Neural cell (in vitro differentiated cells): Measurements from ENCODE around the gene ALPI. TPM values are rescaled to one million over a fixed set of nuclear protein-coding genes. Genes with fewer than 3 reads are reported as not detected.

ENCODE experiments used
- H2AFZ ChIP-seq: fragments of 200-600, 300-800 bp; sonication (generic), shearing (Covaris generic); 2 replicates; pipeline ENCODE4 v1.6.0; 2014; ENCODE audit warnings: low read depth, mild to moderate bottlenecking, antibody characterized with exemption, low read length, moderate library complexity
- H3F3A ChIP-seq: fragments of 200-600 bp; shearing (Covaris generic); 2 replicates; pipeline ENCODE4 v1.6.1; 2016; ENCODE audit warnings: mild to moderate bottlenecking, moderate library complexity, mixed read lengths, antibody characterized with exemption, low read length; ENCODE audit not compliant: insufficient read depth, poor library complexity, severe bottlenecking
- H3K27ac ChIP-seq: fragments of 200-600, 300-800 bp; sonication (generic), shearing (Covaris generic); 2 replicates; pipeline ENCODE4 v1.5.1; 2014; ENCODE audit warnings: mild to moderate bottlenecking, low read length, moderate library complexity
- H3K27me3 ChIP-seq: fragments of 300-800, 200-600 bp; sonication (generic), shearing (Covaris generic); 2 replicates; pipeline ENCODE4 v1.6.0; 2014; ENCODE audit warnings: mild to moderate bottlenecking, low read depth, low read length, moderate library complexity; ENCODE audit not compliant: insufficient read depth
- H3K36me3 ChIP-seq: fragments of 300-800, 200-600 bp; sonication (generic), shearing (Covaris generic); 2 replicates; pipeline ENCODE4 v1.5.1; 2014; ENCODE audit warnings: mild to moderate bottlenecking, antibody characterized with exemption, low read length, moderate library complexity; ENCODE audit not compliant: insufficient read depth
- H3K4me2 ChIP-seq: fragments of 300-800, 200-600 bp; sonication (generic), shearing (Covaris generic); 2 replicates; pipeline ENCODE4 v1.6.0; 2014; ENCODE audit warnings: mild to moderate bottlenecking, low read length
- H3K4me3 ChIP-seq: fragments of 300-800, 200-600 bp; sonication (generic), shearing (Covaris generic); 2 replicates; pipeline ENCODE4 v1.5.1; 2014; ENCODE audit warnings: mild to moderate bottlenecking, low read length, moderate library complexity
- H3K79me2 ChIP-seq: fragments of 200-600 bp; shearing (Covaris generic); replicated peaks from 2 replicates; pipeline ENCODE4 v1.6.0; 2014; ENCODE audit warnings: mild to moderate bottlenecking, low read length, moderate library complexity; ENCODE audit not compliant: insufficient read depth
- H3K9ac ChIP-seq: fragments of 300-800, 200-600 bp; sonication (generic), shearing (Covaris generic); 2 replicates; pipeline ENCODE4 v1.6.1; 2016; ENCODE audit warnings: mild to moderate bottlenecking, low read length, mixed read lengths
- H3K9me2 ChIP-seq: fragments of 200-600 bp; shearing (Covaris generic); 2 replicates; pipeline ENCODE4 v1.6.1; 2016; ENCODE audit warnings: mild to moderate bottlenecking, low read length, mixed read lengths; ENCODE audit not compliant: insufficient read depth
- H3K9me3 ChIP-seq: fragments of 200-600, 300-800 bp; sonication (generic), shearing (Covaris generic); 2 replicates; pipeline ENCODE4 v1.6.1; 2016; ENCODE audit warnings: mild to moderate bottlenecking, mixed run types, low read length, moderate library complexity, mixed read lengths
- H4K20me1 ChIP-seq: fragments of 200-600 bp; shearing (Covaris generic); 2 replicates; pipeline ENCODE4 v1.6.1; 2016; ENCODE audit warnings: mild to moderate bottlenecking, mixed run types; ENCODE audit not compliant: insufficient read depth
- EP300 ChIP-seq: fragments of 450-650 bp; conservative IDR thresholded peaks from 2 replicates; pipeline ENCODE4 v1.6.1; 2014; ENCODE audit warnings: antibody characterized with exemption, mild to moderate bottlenecking, moderate library complexity; ENCODE audit not compliant: poor library complexity, severe bottlenecking
- EZH2 ChIP-seq: fragments of 200-600, 300-800 bp; shearing (Covaris generic), sonication (generic); IDR thresholded peaks from 2 replicates; pipeline ENCODE4 v1.6.1; 2014; ENCODE audit warnings: antibody characterized with exemption, low read length, borderline replicate concordance, mild to moderate bottlenecking; ENCODE audit not compliant: insufficient read depth, poor library complexity, severe bottlenecking
- MXI1 ChIP-seq: fragments of 450-650 bp; conservative IDR thresholded peaks from 2 replicates; pipeline ENCODE4 v1.6.1; 2014; ENCODE audit warnings: antibody characterized with exemption, mild to moderate bottlenecking; ENCODE audit not compliant: poor library complexity, severe bottlenecking
- POLR2AphosphoS5 ChIP-seq: IDR thresholded peaks from 2 replicates; pipeline ENCODE4 v1.6.1; 2012
- RAD21 ChIP-seq: fragments of 450-650 bp; conservative IDR thresholded peaks from 2 replicates; pipeline ENCODE4 v1.6.1; 2014; ENCODE audit warnings: antibody characterized with exemption, mild to moderate bottlenecking, moderate library complexity
- REST ChIP-seq: IDR thresholded peaks from 2 replicates; pipeline ENCODE4 v1.6.1; 2012; ENCODE audit warnings: borderline replicate concordance
- SMC3 ChIP-seq: fragments of 450-650 bp; conservative IDR thresholded peaks from 2 replicates; pipeline ENCODE4 v1.6.1; 2014; ENCODE audit warnings: antibody characterized with exemption, mild to moderate bottlenecking, moderate library complexity; ENCODE audit not compliant: poor library complexity
- TAF1 ChIP-seq: IDR thresholded peaks from 2 replicates; pipeline ENCODE4 v1.6.1; 2012; ENCODE audit warnings: low read depth
- polyA plus RNA-seq: library from polyadenylated mRNA; depleted of rRNA; stranded (reverse); fragments of >200 nt; gene quantifications from 2 replicates; pipeline ENCODE4 v1.2.3, GENCODE V29; 2014
- TF ChIP-seq, protein P1 (sequence below): fragments of 450-650 bp; IDR thresholded peaks from 2 replicates; pipeline ENCODE4 v1.5.1; 2014; ENCODE audit warnings: antibody characterized with exemption, mild to moderate bottlenecking, moderate library complexity; ENCODE audit not compliant: poor library complexity, severe bottlenecking

The ALPI gene
- polyA plus RNA-seq, 1 donor from 2014 or later = not detected

- H3K79me2 ChIP-seq = no peaks in the 10 kb centered on the region
- peaks cover 10% of the 10 kb centered on the region for H3K27me3 ChIP-seq
- no peaks in the 10 kb centered on the region for H4K20me1 ChIP-seq
- H3F3A ChIP-seq = peaks cover 5% of the 10 kb centered on the region
- TF ChIP-seq EP300 (no peak), REST (peak; percentile 47), TAF1 (no peak), MXI1 (peak; percentile 27), SMC3 (no peak)
- TF ChIP-seq, protein P1, sequence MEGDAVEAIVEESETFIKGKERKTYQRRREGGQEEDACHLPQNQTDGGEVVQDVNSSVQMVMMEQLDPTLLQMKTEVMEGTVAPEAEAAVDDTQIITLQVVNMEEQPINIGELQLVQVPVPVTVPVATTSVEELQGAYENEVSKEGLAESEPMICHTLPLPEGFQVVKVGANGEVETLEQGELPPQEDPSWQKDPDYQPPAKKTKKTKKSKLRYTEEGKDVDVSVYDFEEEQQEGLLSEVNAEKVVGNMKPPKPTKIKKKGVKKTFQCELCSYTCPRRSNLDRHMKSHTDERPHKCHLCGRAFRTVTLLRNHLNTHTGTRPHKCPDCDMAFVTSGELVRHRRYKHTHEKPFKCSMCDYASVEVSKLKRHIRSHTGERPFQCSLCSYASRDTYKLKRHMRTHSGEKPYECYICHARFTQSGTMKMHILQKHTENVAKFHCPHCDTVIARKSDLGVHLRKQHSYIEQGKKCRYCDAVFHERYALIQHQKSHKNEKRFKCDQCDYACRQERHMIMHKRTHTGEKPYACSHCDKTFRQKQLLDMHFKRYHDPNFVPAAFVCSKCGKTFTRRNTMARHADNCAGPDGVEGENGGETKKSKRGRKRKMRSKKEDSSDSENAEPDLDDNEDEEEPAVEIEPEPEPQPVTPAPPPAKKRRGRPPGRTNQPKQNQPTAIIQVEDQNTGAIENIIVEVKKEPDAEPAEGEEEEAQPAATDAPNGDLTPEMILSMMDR = no peak
- peak overlapping the region; percentile 40 for H2AFZ ChIP-seq
- peak overlapping the region; percentile 64 for H3K4me3 ChIP-seq
- no peaks in the 10 kb centered on the region for H3K36me3 ChIP-seq
- no peaks in the 10 kb centered on the region for H3K9me3 ChIP-seq
- H3K9me2 ChIP-seq = no peaks in the 10 kb centered on the region
- peak overlapping the region; percentile 62 for H3K4me2 ChIP-seq
- peak overlapping the region; percentile 73 for H3K9ac ChIP-seq
- H3K27ac ChIP-seq = peak overlapping the region; percentile 88
These were observed 46.6 kb downstream of the ALPI start for GRCh38 chr2:232502511-232502910.

- Histone ChIP-seq H3K9ac (peak overlapping the region; percentile 73), H3K27me3 (peaks cover 10% of the 10 kb centered on the region), H3K27ac (peak overlapping the region; percentile 88), H2AFZ (no peak overlapping the region), H3K79me2 (no peaks in the 10 kb centered on the region), H3K4me3 (peak overlapping the region; percentile 64), H3K36me3 (no peaks in the 10 kb centered on the region), H4K20me1 (no peaks in the 10 kb centered on the region), H3K4me2 (no peak overlapping the region), H3F3A (peaks cover 5% of the 10 kb centered on the region), H3K9me2 (no peaks in the 10 kb centered on the region), H3K9me3 (no peaks in the 10 kb centered on the region)
- no peak for TF ChIP-seq EZH2
- no peak for TF ChIP-seq RAD21
- TF ChIP-seq SMC3 = no peak
- TF ChIP-seq REST = peak; percentile 22
- peak; percentile 8 for TF ChIP-seq MXI1
- TF ChIP-seq, protein P1 = no peak
- peak; percentile 56 for TF ChIP-seq POLR2AphosphoS5
- no peak for TF ChIP-seq EP300
- no peak for TF ChIP-seq TAF1
These were observed 47.2 kb downstream of the ALPI start for GRCh38 chr2:232502911-232503808.
